EH (cell line): ENCODE results near the gene CAPRIN2.

Experiments
- DNase-seq: peaks from one replicate; pipeline ENCODE4 v3.0.0-alpha.2; 2015; ENCODE audit warnings: low read depth

The CAPRIN2 gene

DNA sequence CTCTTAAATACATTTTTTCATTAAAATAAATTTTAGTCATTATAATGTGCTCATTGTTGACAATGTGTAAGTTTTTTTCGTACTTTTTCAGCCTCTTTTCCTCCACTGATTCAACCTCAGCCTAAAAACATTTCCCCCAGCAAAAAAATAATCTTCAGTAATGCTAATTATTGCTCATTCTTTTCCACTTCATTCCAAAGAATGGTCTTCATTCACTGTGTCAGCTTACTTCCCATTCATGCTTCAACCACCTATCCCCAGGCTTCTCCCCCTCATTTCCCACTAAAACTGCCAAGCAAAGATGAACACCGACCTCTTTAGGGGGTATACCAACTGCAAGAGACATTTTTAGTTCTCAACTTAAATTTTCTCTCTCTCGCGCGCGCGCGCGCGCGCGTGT lies 56.4 kb downstream of the CAPRIN2 start:
- no peak for DNase-seq

DNA sequence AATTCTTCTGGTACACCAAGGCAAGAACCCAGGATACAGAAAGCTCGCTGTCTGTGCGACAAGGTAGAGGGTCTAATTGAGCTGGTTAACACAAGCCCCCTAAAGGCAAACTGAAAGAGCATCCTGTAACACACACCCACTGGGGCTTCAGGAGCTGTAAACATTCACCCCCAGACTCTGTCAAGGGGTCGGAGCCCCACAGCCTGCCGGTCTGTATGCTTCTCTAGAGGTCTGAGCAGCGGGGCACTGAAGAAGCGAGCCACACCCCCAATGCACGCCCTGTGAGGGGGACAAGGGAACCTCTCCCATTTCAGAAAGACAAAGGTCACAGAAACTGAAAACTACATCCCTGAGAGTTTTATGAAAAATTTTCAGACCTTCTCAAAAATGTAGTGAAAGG lies 57.8 kb downstream of the CAPRIN2 start:
- DNase-seq, result no peak

DNA sequence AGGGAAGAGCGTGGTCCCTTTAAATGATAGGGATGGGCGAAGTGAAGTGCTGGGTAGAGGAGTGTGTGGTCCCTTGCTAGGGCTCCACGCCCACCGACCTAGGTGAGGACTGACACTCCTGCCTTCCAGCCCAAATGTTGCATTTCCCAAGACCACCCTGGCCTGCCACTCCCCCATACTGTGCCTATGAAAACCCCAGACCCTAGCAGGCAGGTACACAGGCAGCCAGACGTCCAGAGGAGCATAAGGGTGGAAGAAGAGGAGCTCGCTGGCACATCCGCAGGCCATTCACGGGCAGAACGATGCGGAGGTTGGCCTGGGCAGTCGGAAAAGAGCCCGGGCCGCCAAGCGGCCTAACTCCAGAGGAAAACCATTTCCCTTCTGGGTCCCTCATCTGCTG lies 58.3 kb downstream of the CAPRIN2 start:
- DNase-seq, result no peak

DNA sequence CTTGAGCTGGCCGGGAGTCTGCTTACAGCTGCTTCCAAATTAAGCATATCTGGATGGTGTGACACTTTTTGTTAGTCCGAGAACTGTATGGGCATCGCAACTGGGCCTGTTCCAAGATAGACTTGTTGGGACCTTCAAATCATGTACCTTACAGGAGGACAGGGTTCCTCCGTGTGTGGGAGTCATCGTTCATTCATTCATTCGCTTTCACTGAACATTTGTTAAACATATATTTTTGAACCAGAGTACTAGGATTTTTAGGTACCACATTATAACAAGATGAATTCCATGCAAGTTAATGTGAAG lies 58.7 kb downstream of the CAPRIN2 start:
- no peak for DNase-seq

DNA sequence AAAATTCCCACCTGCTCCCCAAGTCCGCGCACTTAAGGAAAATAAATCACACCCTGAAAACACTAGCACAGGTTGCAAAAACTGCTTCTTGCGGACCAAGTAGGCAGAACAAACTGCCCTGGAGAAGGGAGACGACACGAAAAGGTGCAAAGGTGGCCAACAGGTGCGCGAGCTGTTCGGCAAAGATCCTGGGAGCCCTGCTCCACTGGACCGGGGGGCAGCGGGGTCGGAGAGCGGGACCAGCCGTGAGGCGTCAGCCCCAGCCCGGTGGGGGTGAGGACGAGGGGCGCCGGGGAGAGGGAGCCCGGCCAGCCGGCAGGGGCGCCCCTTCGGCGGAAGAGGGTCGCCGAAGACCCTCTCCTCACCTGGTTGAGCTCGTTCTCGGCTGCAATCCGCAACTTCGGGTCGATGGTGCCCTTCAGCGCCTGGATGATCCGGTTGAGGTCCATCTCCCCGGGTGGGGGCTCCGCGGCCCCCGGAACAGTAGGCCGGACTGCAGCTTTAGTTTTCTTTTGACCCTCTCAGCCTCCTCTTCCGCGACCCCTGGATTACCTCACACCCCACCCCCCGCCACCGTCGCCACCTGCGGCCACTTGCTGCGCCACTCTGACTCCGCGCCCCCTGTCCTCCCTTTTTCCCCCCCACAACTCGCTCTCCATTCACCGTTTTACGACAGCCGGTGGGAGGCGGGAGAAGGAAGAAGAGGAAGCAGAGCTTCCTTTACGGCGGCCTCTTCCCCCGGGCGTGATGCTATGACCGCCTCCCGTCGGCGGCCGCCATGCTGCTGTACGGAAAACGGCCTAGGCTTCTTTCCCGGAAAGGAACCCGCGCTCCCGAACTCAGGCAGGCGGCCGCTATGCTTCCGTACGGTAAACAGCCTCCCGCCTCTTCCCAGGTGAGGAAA lies 59.3 kb downstream of the CAPRIN2 start, which contains the start of gene IPO8:
Gene IPO8 (minus strand): TSS at position 671 of the 904 bp plus-strand sequence. CDS start 222 bp downstream, at position 449.
- peak; percentile 94 for DNase-seq

DNA sequence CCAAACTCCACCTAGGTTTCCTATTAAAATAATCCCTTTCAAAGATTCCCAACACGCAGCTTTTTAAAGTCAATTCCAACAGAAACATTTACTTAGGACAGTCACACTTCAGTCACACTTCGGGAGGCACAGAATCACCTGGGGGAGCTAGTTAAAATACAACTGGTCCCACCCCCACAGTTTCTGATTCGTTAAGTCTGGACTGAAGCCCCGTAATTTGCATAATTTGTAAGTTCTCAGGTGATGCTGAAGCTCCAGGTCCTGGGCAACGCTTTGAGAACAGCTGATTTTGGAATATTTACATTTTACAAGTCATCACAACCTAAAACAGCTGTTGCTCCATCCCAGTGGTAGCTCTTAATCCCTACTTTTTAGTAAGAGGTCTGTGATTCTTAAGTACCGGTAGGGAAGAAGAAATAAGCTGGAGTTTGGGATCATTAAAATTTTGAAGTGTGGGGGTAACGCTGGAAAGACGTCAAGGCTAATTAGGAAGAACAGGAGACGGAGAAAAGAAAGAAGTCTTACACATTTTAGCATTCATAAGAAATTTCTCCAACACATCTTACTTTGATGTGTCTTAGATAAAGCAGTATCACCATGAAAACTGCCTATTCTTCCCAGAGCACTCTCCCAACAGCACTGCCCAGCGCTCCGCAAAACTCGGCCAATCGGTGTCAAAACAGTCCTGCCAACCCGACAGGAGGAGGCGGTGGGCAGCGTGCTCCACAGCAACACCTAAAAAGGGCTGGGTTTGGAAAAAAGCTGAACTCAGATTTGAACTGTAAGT lies 60.1 kb downstream of the CAPRIN2 start:
- peak; percentile 55 for DNase-seq

DNA sequence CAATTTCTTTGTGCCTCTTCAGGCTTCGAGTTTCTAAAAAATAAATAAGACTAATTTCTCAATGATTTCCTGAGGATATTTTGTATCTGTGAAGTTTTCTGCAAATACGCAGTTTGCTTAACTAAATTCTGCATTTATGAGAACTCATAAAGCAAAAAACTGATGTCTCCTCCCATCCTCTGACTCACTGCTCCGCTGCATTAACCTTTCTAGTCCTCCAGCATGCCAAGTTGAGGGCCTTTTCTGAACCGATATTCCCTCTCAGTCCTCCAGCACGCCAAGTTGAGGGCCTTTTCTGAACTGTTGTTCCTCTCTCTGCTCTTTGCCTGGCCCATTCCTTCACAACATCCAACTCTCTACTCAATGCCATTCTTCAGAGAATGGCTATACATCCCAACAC lies 62.3 kb downstream of the CAPRIN2 start:
- DNase-seq, result peak; percentile 34

DNA sequence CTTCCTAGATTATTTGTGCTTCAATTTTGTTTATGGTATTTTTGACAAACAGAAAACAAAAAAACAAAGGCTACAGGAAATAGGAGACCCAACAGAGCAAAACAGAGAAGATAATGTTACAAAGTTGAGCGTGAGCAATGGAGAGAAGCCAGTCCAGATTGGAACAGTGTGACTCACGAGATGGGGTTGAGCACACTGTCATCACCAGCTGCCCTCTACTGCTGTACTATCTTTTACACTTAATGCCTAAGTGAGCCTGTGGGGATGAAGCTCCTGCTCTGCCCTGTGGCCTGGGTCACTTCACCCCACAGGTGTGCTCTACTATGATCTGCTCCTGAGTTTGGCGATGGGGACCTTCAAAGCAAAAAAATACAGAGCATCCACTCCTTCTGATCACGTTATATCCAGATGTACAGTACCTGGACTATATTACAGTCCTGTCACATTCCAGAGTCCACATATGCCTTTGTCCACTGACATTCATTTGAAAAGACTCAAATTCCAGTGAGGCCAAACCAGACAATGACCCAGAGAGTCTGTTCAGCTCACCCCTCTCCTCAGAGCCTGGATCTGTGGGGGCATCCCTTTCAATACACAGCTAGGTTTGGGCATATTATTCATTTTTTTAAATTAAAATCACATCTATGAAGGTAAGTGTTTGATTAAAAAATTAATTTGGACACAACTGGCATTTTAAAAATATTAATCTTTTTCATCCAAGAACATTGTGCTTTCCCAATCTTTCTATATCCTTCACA lies 63.5 kb downstream of the CAPRIN2 start:
- peak; percentile 80 for DNase-seq

DNA sequence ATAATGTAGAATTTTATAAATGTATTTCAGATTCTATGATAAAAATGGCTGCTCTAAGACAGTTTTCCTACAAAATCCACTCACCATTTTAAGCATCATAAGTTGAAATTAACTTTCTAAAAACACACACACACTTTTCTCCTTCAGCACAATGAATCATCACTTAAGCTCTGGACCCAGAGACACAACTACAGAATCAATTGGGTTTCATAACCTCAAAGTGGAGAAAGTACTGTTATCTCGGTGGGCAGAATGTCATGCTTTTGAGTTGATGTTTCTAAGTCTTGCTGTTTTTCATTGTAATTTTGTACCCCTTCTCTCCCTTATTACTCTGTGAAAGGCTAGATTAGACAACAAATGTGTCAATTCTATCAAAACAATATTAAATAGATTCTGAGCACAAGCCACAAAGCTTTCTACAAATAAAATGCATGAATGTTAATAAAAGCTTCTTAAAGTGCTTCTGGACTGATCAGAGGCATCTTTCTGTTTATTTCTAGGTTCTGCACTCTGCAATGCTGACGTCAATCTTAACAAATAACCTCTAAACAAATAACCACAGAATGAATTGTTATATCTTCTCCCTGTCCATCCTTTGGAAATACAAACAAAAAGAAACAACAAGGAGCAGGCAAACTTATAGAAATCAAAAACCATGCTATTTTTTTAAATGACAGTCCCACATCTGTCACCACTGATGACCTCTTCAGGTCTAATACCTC lies 67.3 kb downstream of the CAPRIN2 start:
- peak; percentile 15 for DNase-seq

DNA sequence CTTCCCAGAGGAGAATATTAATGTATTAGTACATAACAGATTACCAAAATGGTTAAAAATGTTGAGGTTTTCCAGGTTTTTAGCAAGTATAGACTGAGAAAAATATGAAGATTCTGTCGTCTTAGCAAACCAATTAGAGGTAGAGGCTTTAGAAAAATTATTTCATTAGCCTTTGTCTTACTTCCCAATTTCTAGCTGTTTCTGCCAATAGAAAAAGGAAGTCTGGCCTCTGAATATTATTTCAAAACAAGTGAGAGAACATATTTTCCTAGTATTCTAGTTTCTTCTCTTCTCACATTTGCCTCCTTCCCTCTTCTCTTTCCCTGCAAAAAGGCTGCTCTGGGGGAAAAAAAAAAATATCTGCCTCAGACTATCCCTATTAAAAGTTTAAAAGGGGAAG lies 75.5 kb downstream of the CAPRIN2 start:
- no peak for DNase-seq

DNA sequence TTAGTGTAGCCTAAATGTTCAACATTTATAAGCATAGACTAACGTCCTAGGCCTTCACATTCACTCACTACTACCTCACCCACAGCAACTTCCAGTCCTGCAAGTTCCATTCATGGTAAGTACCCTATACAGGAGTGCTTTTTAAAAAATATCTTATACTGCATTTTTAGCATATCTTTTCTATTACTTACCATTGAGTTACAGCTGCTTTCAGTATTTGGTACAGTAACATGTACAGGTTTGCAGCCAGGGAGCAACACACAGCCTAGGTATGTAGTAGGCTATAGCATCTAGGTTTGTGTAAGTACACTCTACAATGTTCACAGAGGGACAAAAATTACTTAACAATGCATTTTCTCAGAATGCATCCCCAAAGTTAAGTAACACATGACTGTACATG lies 76.5 kb downstream of the CAPRIN2 start:
- no peak for DNase-seq

DNA sequence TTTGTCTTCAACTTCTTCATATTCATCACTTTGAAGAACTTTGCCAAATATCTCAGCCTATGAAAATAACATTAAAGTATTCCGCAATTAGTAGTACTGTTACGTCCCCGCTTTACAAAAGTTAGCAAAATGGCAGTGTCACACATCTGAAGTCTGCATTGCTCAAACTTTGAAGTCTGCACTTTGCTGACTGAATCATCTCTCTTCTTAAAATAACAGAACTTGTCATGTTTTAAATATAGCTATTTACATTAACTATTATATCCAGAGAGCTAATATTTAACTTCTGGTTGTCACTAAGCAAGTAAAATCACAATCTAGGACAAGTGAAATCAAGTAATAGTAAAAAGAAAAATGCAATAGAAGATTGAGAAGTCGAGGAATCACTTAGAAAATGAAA lies 93.5 kb downstream of the CAPRIN2 start:
- DNase-seq, result no peak
